ENCODE results near the gene KAT8. TPM values are rescaled to one million over a fixed set of nuclear protein-coding genes. Genes with fewer than 3 reads are reported as not detected.
"Not testable (repeated sequence)": the region's sequence is repeated elsewhere in the genome, so short reads cannot be mapped to it uniquely, and the experiment has no call there.

KAT8 gene
- total and polyA plus RNA-seq, 8 donors, result 38.8 to 114 (median 54.0) TPM

DNA sequence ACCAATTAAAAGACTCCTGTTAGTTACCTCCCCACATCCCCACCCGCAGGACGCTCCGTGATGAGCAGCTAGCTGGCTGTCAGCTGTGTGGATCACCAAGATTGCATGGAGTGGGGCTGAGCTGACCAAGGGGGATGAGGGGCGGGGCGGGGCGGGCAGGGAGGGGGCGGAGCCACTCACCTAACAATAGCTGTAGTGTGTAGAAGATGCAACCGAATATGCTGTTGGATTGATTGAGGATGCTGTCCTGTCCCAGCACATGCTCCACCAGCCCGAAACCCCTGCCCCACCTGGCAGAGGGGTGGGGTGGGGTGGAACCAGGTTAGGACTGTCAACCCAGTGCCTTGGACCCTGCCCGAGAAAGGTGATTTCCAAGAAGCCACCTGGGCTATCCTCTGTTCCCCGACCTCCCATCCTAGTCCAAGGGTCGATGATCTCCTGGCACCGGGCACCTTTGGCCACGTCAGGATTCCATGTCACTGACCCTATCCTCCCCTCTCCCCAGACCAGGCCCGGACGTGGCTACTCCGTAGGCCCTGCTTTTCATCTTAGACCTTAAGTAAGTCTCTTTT, 24.2 kb upstream of the KAT8 start:
- H3K36me3 ChIP-seq, result peaks cover 6 to 35% (median 28%) of the 10 kb centered on the region in 4 donors
- H3K27me3 ChIP-seq, result no peaks in the 10 kb centered on the region
- WGBS, 5 donors, result 38 to 50% (median 40%) methylated on average over 15 to 17 of the region's 17 CpGs
- H3K4me1 ChIP-seq, result peaks cover 13 to 38% (median 27%) of the 10 kb centered on the region in 4 donors
- peak overlapping the region in 2 of 5 donors; percentile 88 to 92 for H3K27ac ChIP-seq
- intact Hi-C loops (cut with DNase I; ENCODE audit: low total_unique reads), result no loop called here
- DNase-seq, result peak in 1 of 2 donors; percentile 47
- no peaks in the 10 kb centered on the region for H3K9me3 ChIP-seq
- no peak for TF ChIP-seq POLR2A (IDR thresholded peaks at IDR 0.05)
- H3K4me3 ChIP-seq, result peak overlapping the region; percentile 72 to 95 (median 78)

- Histone ChIP-seq H3K36me3 (peaks cover 6 to 27% (median 23%) of the 10 kb centered on the region in 4 donors), H3K27me3 (no peaks in the 10 kb centered on the region), H3K27ac (peak overlapping the region; percentile 87 to 92 (median 88)), H3K4me1 (peaks cover 13 to 32% (median 27%) of the 10 kb centered on the region in 4 donors), H3K9me3 (no peaks in the 10 kb centered on the region), H3K4me3 (peak overlapping the region; percentile 72 to 95 (median 78))
- no peak for TF ChIP-seq EP300 (IDR thresholded peaks at IDR 0.05)
- TF ChIP-seq, protein P1, sequence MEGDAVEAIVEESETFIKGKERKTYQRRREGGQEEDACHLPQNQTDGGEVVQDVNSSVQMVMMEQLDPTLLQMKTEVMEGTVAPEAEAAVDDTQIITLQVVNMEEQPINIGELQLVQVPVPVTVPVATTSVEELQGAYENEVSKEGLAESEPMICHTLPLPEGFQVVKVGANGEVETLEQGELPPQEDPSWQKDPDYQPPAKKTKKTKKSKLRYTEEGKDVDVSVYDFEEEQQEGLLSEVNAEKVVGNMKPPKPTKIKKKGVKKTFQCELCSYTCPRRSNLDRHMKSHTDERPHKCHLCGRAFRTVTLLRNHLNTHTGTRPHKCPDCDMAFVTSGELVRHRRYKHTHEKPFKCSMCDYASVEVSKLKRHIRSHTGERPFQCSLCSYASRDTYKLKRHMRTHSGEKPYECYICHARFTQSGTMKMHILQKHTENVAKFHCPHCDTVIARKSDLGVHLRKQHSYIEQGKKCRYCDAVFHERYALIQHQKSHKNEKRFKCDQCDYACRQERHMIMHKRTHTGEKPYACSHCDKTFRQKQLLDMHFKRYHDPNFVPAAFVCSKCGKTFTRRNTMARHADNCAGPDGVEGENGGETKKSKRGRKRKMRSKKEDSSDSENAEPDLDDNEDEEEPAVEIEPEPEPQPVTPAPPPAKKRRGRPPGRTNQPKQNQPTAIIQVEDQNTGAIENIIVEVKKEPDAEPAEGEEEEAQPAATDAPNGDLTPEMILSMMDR (IDR thresholded peaks at IDR 0.05), result no peak
- TF ChIP-seq POLR2AphosphoS5 (IDR thresholded peaks at IDR 0.05), result no peak
- no peak for TF ChIP-seq POLR2A (IDR thresholded peaks at IDR 0.05)
- intact Hi-C loops (cut with DNase I; ENCODE audit: low total_unique reads), result no loop called here
- WGBS, 5 donors, result 0 to 1% (median 1%) methylated on average over 20 of the region's 20 CpGs
- peak in 1 of 2 donors; percentile 56 for DNase-seq
Observed at GRCh38 chr16:31094088-31094423, 23.4 kb upstream of the KAT8 start.

GRCh38 chr16:31094424-31095120, 22.9 kb upstream of the KAT8 start, which contains the start of gene VKORC1:
Gene VKORC1, minus strand, starts transcription at chr16:31094797. Its CDS starts 68 bp downstream, at chr16:31094729.
- peak within 1 kb of the TSS; percentile 72 to 95 (median 78) for H3K4me3 ChIP-seq
- TF ChIP-seq POLR2AphosphoS5 (IDR thresholded peaks at IDR 0.05) (peak; percentile 75 to 91 (median 82)), EP300 (IDR thresholded peaks at IDR 0.05) (no peak), POLR2A (IDR thresholded peaks at IDR 0.05) (no peak)
- TF ChIP-seq, protein P1 (IDR thresholded peaks at IDR 0.05), result peak in 2 of 7 experiments; percentile 7 to 17
- DNase-seq, result peak; percentile 96 to 98
- WGBS, 5 donors, result 0 to 1% (median 1%) methylated on average over 41 to 69 of the region's 69 CpGs
- peak within 1 kb of the TSS; percentile 87 to 92 (median 88) for H3K27ac ChIP-seq
- intact Hi-C loops (cut with DNase I; ENCODE audit: low total_unique reads), result no loop called here
- no peaks in the 10 kb centered on the region for H3K9me3 ChIP-seq
- H3K27me3 ChIP-seq, result no peaks in the 10 kb centered on the region
- H3K36me3 ChIP-seq, result peaks cover 6 to 21% (median 18%) of the 10 kb centered on the region in 4 donors
- H3K4me1 ChIP-seq, result peaks cover 13 to 31% (median 27%) of the 10 kb centered on the region in 4 donors

DNA sequence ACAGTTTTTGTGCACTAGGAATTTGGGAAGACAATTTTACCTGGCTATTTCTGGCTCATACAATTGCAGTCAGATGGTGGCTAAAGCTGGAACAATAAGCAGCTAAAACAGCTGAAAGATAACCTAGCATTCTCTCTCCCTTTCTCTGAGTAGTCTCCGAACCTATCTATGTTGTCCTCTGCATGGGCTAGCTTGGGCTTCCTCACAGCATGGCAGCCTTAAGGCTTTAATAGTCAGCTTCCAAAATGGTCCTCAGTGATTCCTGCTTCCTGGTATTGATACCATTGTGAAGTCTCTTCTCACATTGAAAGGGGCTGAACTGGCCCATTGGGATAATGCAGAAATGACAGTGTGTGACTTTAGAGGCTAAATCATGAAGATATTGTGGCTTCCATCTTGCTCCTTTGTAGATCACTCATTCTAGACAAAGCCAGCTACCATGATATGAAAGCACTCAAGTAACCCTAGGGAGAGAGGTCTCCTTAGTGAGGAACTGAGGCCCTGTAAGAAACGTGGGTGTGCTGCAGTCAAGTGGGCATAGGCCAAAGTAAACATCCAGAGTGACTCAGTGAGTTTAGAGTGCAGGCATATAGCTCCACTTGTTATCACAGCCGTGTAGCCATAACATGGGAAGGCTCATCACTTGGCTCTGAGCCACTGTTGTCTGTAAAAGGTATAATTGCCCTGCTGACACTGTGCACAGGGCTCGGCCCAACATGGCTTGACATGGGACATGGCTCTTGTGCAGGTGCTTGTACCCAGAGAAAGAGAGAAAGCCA, 17.4 kb upstream of the KAT8 start:
- Histone ChIP-seq H3K9me3 (no peaks in the 10 kb centered on the region), H3K36me3 (no peaks in the 10 kb centered on the region), H3K4me1 (peaks cover 0 to 12% (median 6%) of the 10 kb centered on the region in 4 donors), H3K27ac (no peak overlapping the region), H3K27me3 (no peaks in the 10 kb centered on the region), H3K4me3 (no peak overlapping the region)
- TF ChIP-seq POLR2A (IDR thresholded peaks at IDR 0.05), result no peak
- no peak for TF ChIP-seq POLR2AphosphoS5 (IDR thresholded peaks at IDR 0.05)
- 55 to 68% (median 61%) methylated on average over 4 of the region's 4 CpGs for WGBS, 5 donors
- no peak for DNase-seq
- intact Hi-C loops (cut with DNase I; ENCODE audit: low total_unique reads), result no loop called here

- H3K4me1 ChIP-seq; intact Hi-C loops (cut with DNase I; ENCODE audit: low total_unique reads); H3K36me3 ChIP-seq; H3K27me3 ChIP-seq; DNase-seq; H3K4me3 ChIP-seq; H3K9me3 ChIP-seq; H3K27ac ChIP-seq: not testable (repeated sequence)
- WGBS, 5 donors, result 71 to 78% (median 78%) methylated on average over 13 of the region's 13 CpGs
Observed at GRCh38 chr16:31100876-31101641, 16.4 kb upstream of the KAT8 start.

All from stomach (tissue), 9 donors.